Measurements from ENCODE around the gene PZP.
"Not testable (repeated sequence)": the region's sequence is repeated elsewhere in the genome, so short reads cannot be mapped to it uniquely, and the experiment has no call there.

- TF ChIP-seq CTCF (conservative IDR thresholded peaks at IDR 0.05; ENCODE audit: low read depth in 2 of 2); EZH2 (IDR thresholded peaks at IDR 0.05; ENCODE audit: low read depth, unreplicated experiment); POLR2AphosphoS5 (IDR thresholded peaks at IDR 0.05; ENCODE audit: low read depth); EZH2phosphoT487 (IDR thresholded peaks at IDR 0.05; ENCODE audit: unreplicated experiment); ZNF114 (CRISPR knock-in tag; IDR thresholded peaks at IDR 0.05); JUNB (IDR thresholded peaks at IDR 0.05; ENCODE audit: unreplicated experiment); ZNF462 (CRISPR knock-in tag; IDR thresholded peaks at IDR 0.05); REST (IDR thresholded peaks at IDR 0.05; ENCODE audit: unreplicated experiment); CREB1 (CRISPR knock-in tag; IDR thresholded peaks at IDR 0.05; ENCODE audit: low read depth); ETS1 (IDR thresholded peaks at IDR 0.05); ZNF331 (CRISPR knock-in tag; IDR thresholded peaks at IDR 0.05; ENCODE audit: low read depth); NANOG (IDR thresholded peaks at IDR 0.05; ENCODE audit: borderline replicate concordance); STAT1 (IDR thresholded peaks at IDR 0.05; ENCODE audit: unreplicated experiment): not testable (repeated sequence)
Measured at GRCh38 chr12:9167345-9167744, 40.9 kb downstream of the PZP start.

Data from GM23338 (cell line).